GM12878 (cell line): ENCODE results near the gene MVK. TPM values are rescaled to one million over a fixed set of nuclear protein-coding genes. Genes with fewer than 3 reads are reported as not detected.

Experiments used
- ATAC-seq: fragments of 200-7000 bp; cut with Tn5 transposase; 3 replicates; pipeline ENCODE4 v1.9.1; 2020; ENCODE audit warnings: mild to moderate bottlenecking, moderate library complexity
- BruUV-seq: library from RNA; stranded (reverse); fragments of 400-500 nt; replicated peaks from 2 replicates; lab custom pipeline; 2021; lab: Mats Ljungman, UMichigan
- CTCF ChIA-PET: fragments of 300-600 bp; sonication (Branson Sonifier 250); formaldehyde crosslinking; extraction: SDS; loops from one replicate; lab custom pipeline; 2021; ENCODE audit warnings: inconsistent platforms; lab: Yijun Ruan, JAX
- POLR2A ChIA-PET: fragments of 350-600 bp; formaldehyde crosslinking; extraction: SDS; loops from one replicate; lab custom pipeline; 2021; ENCODE audit warnings: inconsistent platforms; lab: Charles Lee
- RAD21 ChIA-PET: fragments of 300-600 bp; sonication (Branson Sonifier 250); formaldehyde crosslinking; loops from one replicate; lab custom pipeline; 2023; ENCODE audit warnings: antibody characterized with exemption; ENCODE audit not compliant: unreplicated experiment; lab: Charles Lee
- SMC1A ChIA-PET: fragments of 300-600 bp; sonication (Branson Sonifier 250); formaldehyde crosslinking; loops from one replicate; lab custom pipeline; 2023; ENCODE audit not compliant: unreplicated experiment, uncharacterized antibody; lab: Charles Lee
- DNase-seq: peaks from one replicate; pipeline ENCODE4 v3.0.0-alpha.2; 2011; ENCODE audit warnings: low read depth, low spot score
- FAIRE-seq: peaks from 3 replicates; lab custom pipeline; 2011; peaks lifted over from hg19 to GRCh38; lab: Jason Lieb, UNC
- H2AFZ ChIP-seq: 2 replicates; pipeline ENCODE4 v1.6.0; 2011; ENCODE audit warnings: low read depth, low read length, control low read depth; ENCODE audit not compliant: control insufficient read depth
- H3K27ac ChIP-seq: 2 replicates; pipeline ENCODE4 v1.5.1; 2011; ENCODE audit warnings: control low read depth; ENCODE audit not compliant: control insufficient read depth, insufficient read depth
- H3K27me3 ChIP-seq, 2 experiments: replicated peaks in 1 of 2; 2 replicates each; pipeline versions ENCODE4 v1.6.0 to v1.6.1; 2011; ENCODE audit warnings: low read length in 1 of 2; ENCODE audit not compliant: control insufficient read depth in 2 of 2, insufficient read depth in 2 of 2
- H3K36me3 ChIP-seq, 2 experiments: 2 replicates each; pipeline ENCODE4 v1.5.1; 2011; ENCODE audit warnings: low read length in 1 of 2; ENCODE audit not compliant: control insufficient read depth in 2 of 2, insufficient read depth in 2 of 2
- H3K4me1 ChIP-seq: 2 replicates; pipeline ENCODE4 v1.6.1; 2011; ENCODE audit warnings: mild to moderate bottlenecking, low read length, moderate library complexity, mixed read lengths; ENCODE audit not compliant: control insufficient read depth, insufficient read depth
- H3K4me2 ChIP-seq: 2 replicates; pipeline ENCODE4 v1.6.0; 2011; ENCODE audit warnings: control low read depth; ENCODE audit not compliant: control insufficient read depth, insufficient read depth
- H3K4me3 ChIP-seq: fragments of 200-600 bp; sonication (generic); 2 replicates; pipeline ENCODE4 v1.5.1; 2016
- H3K79me2 ChIP-seq: 2 replicates; pipeline ENCODE4 v1.6.0; 2011; ENCODE audit warnings: low read length; ENCODE audit not compliant: control insufficient read depth, insufficient read depth
- H3K9ac ChIP-seq: 2 replicates; pipeline ENCODE4 v1.8.0; 2011; ENCODE audit warnings: low read length, control low read depth, mixed read lengths; ENCODE audit not compliant: control insufficient read depth, insufficient read depth
- H3K9me3 ChIP-seq: replicated peaks from 3 replicates; pipeline ENCODE4 v1.5.1; 2011; ENCODE audit warnings: mild to moderate bottlenecking, low read length; ENCODE audit not compliant: control insufficient read depth, insufficient read depth
- H4K20me1 ChIP-seq: 2 replicates; pipeline ENCODE4 v1.6.0; 2011; ENCODE audit not compliant: control insufficient read depth, insufficient read depth
- FOS ChIP-seq: IDR thresholded peaks from 3 replicates; pipeline ENCODE4 v1.6.1; 2011; ENCODE audit warnings: borderline replicate concordance; ENCODE audit not compliant: insufficient read length; ENCODE audit errors: extremely low read depth
- IKZF1 ChIP-seq: fragments of 450-650 bp; conservative IDR thresholded peaks from 2 replicates; pipeline ENCODE4 v1.6.1; 2017; ENCODE audit warnings: antibody characterized with exemption, mild to moderate bottlenecking
- IKZF2 ChIP-seq, 2 experiments: fragments of 450-650 bp; IDR thresholded peaks; 2 replicates each; pipeline ENCODE4 v1.6.1; 2017; ENCODE audit warnings: mild to moderate bottlenecking in 2 of 2, moderate library complexity in 2 of 2
- NR2C2 ChIP-seq: IDR thresholded peaks from 2 replicates; pipeline ENCODE4 v1.6.1; 2011; ENCODE audit warnings: borderline replicate concordance, low read depth; ENCODE audit not compliant: control insufficient read depth, insufficient read length
- POLR2AphosphoS2 ChIP-seq: IDR thresholded peaks from 2 replicates; pipeline ENCODE4 v1.6.1; 2011; ENCODE audit warnings: low read depth, mild to moderate bottlenecking, low read length, improper control_type of control experiment, moderate library complexity
- WGBS: methylation state at CpG from one replicate; pipeline ENCODE4 v1.1.6; 2016; ENCODE audit warnings: low lambda C conversion rate; ENCODE audit not compliant: insufficient replicate concordance, insufficient coverage; ENCODE audit errors: missing lambda C conversion rate; 5-methylcytosine and 5-hydroxymethylcytosine counted together
- in situ Hi-C: fragments of 300-500 bp; cut with MboI; formaldehyde crosslinking; loops from 9 replicates; pipeline ENCODE4 v1.14.3; 2018; ENCODE audit warnings: mixed read lengths
- intact Hi-C: fragments of 100-400 bp; cut with micrococcal nuclease; formaldehyde crosslinking; loops from one replicate; pipeline ENCODE4 v1.14.2; 2022; ENCODE audit not compliant: unreplicated experiment
- polyA plus RNA-seq, 11 experiments: library from polyadenylated mRNA; depleted of rRNA in 4 of 11; unstranded in 6 of 11; stranded (reverse) in 5 of 11; fragments of >200 nt; fragmentation: Nextera tagmentation in 4 of 11; fragmentation: Illumina TruSeq in 1 of 11; extraction: Ambion mirVana in 4 of 11; extraction: Trizol in 1 of 11; gene quantifications; 1 replicate in 1 of 11; 2 replicates in 10 of 11; pipeline versions ENCODE4 v1.2.1 to v1.2.3, GENCODE V29; 2011 to 2016; ENCODE audit warnings: inconsistent platforms in 2 of 11, missing spikeins in 2 of 11, low read depth in 1 of 11
- total RNA-seq, 4 experiments: library from RNA; depleted of rRNA in 3 of 4; stranded (reverse); fragments of >200 nt in 3 of 4; fragmentation: Illumina TruSeq in 1 of 4; extraction: Trizol in 1 of 4; gene quantifications; 2 replicates each; pipeline versions ENCODE4 v1.2.1 to v1.2.3, GENCODE V29; 2013 to 2021
- TF ChIP-seq, protein P1 (sequence below): fragments of 450-650 bp; IDR thresholded peaks from 2 replicates; pipeline ENCODE4 v1.6.1; 2017; ENCODE audit warnings: low read depth, mild to moderate bottlenecking, moderate library complexity
- TF ChIP-seq, protein P2 (sequence below): fragments of 450-650 bp; IDR thresholded peaks from 2 replicates; pipeline ENCODE4 v1.6.1; 2017; ENCODE audit warnings: mild to moderate bottlenecking, low read depth, inconsistent platforms; ENCODE audit not compliant: poor library complexity, severe bottlenecking
- TF ChIP-seq, protein P3 (sequence below): IDR thresholded peaks from 2 replicates; pipeline ENCODE4 v1.6.1; 2012; ENCODE audit warnings: low read depth, low read length, improper control_type of control experiment
- TF ChIP-seq, protein P4 (sequence below): fragments of 450-650 bp; IDR thresholded peaks from 2 replicates; pipeline ENCODE4 v1.6.1; 2017; ENCODE audit warnings: mild to moderate bottlenecking, moderate library complexity

MVK gene
- total and polyA plus RNA-seq, 10 of the 15 experiments (the other 5 are each of a cell fraction or from before 2014, with no cell fraction given) = 0.24 to 46.7 (median 31.9) TPM

DNA sequence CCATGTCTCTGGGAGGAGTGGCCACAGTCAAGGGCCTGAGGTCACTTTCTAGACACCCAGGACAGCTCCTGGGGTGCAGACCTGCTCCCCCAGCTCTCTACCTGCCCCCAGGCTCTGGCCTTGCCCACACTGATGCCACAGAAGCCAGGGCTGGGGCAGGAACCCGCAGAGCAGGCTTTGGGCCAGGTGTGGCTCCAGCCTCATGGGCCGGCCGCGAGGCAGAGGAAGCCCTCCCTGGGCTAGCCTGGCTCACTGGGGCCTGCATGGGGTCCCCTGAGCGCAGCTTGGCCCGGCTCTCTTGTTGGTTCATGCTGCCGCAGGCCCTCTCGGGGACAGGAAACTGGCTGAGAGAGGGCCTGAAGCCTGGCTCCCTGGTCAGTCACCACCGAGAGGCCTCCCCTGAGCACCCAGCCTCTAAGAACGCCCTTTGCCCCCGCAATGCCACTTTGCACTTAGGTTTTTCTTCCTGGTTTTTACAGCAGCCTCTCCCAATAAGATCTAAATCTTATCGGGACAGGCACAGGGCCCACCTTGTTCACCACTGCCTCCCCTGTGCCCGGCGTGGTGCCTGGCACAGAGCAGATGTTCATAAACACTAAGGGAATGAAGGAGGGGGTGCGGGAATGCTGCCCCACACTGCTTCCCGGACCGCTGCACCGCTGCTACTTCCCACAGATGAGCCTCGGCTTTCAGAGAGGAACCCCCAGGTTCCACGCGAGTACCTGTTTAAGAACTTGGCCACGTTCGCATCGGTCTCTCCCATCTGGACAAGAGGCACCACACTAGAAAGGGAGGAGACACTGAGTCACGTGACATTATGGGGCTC lies 15.0 kb upstream of the MVK start (continued):
- TF ChIP-seq, protein P1, sequence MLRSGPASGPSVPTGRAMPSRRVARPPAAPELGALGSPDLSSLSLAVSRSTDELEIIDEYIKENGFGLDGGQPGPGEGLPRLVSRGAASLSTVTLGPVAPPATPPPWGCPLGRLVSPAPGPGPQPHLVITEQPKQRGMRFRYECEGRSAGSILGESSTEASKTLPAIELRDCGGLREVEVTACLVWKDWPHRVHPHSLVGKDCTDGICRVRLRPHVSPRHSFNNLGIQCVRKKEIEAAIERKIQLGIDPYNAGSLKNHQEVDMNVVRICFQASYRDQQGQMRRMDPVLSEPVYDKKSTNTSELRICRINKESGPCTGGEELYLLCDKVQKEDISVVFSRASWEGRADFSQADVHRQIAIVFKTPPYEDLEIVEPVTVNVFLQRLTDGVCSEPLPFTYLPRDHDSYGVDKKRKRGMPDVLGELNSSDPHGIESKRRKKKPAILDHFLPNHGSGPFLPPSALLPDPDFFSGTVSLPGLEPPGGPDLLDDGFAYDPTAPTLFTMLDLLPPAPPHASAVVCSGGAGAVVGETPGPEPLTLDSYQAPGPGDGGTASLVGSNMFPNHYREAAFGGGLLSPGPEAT = no peak
- TF ChIP-seq POLR2AphosphoS2 (no peak), IKZF1 (no peak), IKZF2 (IDR thresholded peaks at IDR 0.05) (no peak), NR2C2 (no peak)
- TF ChIP-seq, protein P2, sequence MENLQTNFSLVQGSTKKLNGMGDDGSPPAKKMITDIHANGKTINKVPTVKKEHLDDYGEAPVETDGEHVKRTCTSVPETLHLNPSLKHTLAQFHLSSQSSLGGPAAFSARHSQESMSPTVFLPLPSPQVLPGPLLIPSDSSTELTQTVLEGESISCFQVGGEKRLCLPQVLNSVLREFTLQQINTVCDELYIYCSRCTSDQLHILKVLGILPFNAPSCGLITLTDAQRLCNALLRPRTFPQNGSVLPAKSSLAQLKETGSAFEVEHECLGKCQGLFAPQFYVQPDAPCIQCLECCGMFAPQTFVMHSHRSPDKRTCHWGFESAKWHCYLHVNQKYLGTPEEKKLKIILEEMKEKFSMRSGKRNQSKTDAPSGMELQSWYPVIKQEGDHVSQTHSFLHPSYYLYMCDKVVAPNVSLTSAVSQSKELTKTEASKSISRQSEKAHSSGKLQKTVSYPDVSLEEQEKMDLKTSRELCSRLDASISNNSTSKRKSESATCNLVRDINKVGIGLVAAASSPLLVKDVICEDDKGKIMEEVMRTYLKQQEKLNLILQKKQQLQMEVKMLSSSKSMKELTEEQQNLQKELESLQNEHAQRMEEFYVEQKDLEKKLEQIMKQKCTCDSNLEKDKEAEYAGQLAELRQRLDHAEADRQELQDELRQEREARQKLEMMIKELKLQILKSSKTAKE = no peak

DNA sequence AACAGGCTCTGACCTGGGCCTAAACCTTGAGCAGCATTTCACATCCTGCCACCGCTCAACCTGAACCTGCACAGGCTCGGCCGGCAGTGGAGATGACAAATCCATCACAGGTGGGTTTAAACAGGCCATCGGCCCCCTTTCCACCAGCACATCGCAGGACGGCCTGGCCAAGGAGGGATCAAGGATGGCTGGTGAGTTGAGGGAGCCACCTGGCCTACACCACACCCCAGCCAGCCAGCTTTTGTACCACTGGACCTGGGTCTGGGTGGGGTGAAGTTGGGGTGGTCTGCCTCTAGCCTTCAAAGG lies 14.4 kb upstream of the MVK start:
- SMC1A ChIA-PET = interaction anchor here (1.1 kb wide), 1 partner anchor 15 kb away, joined by 3 read pairs; the partner anchor contains the start of genes MMAB and MVK
- no peaks in the 10 kb centered on the region for H3K4me1 ChIP-seq
- in situ Hi-C loops = no loop called here
- RAD21 ChIA-PET = no interaction called here
- intact Hi-C loops = no loop called here
- BruUV-seq = no TSS peak
- CTCF ChIA-PET = no interaction called here
- FAIRE-seq = no peak
- peaks cover 11% of the 10 kb centered on the region; the same call in 2 of the 3 replicates for H3K9me3 ChIP-seq
- WGBS = 91% methylated on average over 6 of the region's 6 CpGs
- DNase-seq = no peak
- H3K36me3 ChIP-seq = peaks cover 0 to 1% of the 10 kb centered on the region in 2 experiments; a peak in 1 of 4 replicates
- H4K20me1 ChIP-seq = no peaks in the 10 kb centered on the region
- H3K79me2 ChIP-seq = no peaks in the 10 kb centered on the region
- no peaks in the 10 kb centered on the region for H3K27me3 ChIP-seq
- no peak overlapping the region for H2AFZ ChIP-seq
- H3K4me2 ChIP-seq = no peak overlapping the region
- TF ChIP-seq, protein P3, sequence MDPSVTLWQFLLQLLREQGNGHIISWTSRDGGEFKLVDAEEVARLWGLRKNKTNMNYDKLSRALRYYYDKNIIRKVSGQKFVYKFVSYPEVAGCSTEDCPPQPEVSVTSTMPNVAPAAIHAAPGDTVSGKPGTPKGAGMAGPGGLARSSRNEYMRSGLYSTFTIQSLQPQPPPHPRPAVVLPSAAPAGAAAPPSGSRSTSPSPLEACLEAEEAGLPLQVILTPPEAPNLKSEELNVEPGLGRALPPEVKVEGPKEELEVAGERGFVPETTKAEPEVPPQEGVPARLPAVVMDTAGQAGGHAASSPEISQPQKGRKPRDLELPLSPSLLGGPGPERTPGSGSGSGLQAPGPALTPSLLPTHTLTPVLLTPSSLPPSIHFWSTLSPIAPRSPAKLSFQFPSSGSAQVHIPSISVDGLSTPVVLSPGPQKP = no peak
- no peak for TF ChIP-seq FOS
- TF ChIP-seq, protein P4, sequence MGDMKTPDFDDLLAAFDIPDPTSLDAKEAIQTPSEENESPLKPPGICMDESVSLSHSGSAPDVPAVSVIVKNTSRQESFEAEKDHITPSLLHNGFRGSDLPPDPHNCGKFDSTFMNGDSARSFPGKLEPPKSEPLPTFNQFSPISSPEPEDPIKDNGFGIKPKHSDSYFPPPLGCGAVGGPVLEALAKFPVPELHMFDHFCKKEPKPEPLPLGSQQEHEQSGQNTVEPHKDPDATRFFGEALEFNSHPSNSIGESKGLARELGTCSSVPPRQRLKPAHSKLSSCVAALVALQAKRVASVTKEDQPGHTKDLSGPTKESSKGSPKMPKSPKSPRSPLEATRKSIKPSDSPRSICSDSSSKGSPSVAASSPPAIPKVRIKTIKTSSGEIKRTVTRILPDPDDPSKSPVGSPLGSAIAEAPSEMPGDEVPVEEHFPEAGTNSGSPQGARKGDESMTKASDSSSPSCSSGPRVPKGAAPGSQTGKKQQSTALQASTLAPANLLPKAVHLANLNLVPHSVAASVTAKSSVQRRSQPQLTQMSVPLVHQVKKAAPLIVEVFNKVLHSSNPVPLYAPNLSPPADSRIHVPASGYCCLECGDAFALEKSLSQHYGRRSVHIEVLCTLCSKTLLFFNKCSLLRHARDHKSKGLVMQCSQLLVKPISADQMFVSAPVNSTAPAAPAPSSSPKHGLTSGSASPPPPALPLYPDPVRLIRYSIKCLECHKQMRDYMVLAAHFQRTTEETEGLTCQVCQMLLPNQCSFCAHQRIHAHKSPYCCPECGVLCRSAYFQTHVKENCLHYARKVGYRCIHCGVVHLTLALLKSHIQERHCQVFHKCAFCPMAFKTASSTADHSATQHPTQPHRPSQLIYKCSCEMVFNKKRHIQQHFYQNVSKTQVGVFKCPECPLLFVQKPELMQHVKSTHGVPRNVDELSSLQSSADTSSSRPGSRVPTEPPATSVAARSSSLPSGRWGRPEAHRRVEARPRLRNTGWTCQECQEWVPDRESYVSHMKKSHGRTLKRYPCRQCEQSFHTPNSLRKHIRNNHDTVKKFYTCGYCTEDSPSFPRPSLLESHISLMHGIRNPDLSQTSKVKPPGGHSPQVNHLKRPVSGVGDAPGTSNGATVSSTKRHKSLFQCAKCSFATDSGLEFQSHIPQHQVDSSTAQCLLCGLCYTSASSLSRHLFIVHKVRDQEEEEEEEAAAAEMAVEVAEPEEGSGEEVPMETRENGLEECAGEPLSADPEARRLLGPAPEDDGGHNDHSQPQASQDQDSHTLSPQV = no peak
- TF ChIP-seq, all 136 proteins: peak for 0
- POLR2A ChIA-PET = no interaction called here
- Histone ChIP-seq H3K4me3 (no peak overlapping the region), H3K27ac (no peak overlapping the region), H3K9ac (no peak overlapping the region)
- ATAC-seq = no peak
